Retinal pigment epithelial cell (primary cell): ENCODE measurements around the gene ARPIN.
"Not testable (repeated sequence)": the region's sequence is repeated elsewhere in the genome, so short reads cannot be mapped to it uniquely, and the experiment has no call there.

Source experiments
- DNase-seq: peaks from one replicate; pipeline ENCODE4 v3.0.0-alpha.2; 2010; ENCODE audit warnings: low read depth
- H3K4me3 ChIP-seq: 2 replicates; pipeline ENCODE4 v1.5.1; 2011; ENCODE audit warnings: mild to moderate bottlenecking, low read length, control low read depth, moderate library complexity
- TF ChIP-seq, protein P1 (sequence below): conservative IDR thresholded peaks from 2 replicates; pipeline ENCODE4 v1.5.1; 2011; ENCODE audit warnings: low read depth, low read length, control low read depth, inconsistent platforms

The ARPIN gene

DNA sequence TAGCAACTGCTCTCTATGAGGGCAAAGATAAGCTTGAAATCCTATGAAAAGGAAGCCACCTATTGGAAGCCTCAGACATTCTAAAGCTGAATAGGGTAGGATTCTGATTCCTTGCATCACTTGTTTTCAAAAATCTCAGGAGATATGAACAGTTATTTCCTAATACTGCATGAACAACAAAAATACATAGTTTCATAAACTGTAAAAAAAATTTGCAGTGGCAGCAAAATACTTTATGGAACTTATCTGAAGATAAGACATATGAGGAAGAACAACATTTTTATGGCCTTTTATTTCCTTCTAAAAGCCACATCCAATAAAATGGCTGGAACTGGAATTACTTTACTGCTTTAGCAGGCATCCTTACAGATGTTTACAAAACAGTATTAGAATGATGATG, 48.8 kb downstream of the ARPIN start:
- H3K4me3 ChIP-seq, result no peak overlapping the region
- TF ChIP-seq, protein P1, sequence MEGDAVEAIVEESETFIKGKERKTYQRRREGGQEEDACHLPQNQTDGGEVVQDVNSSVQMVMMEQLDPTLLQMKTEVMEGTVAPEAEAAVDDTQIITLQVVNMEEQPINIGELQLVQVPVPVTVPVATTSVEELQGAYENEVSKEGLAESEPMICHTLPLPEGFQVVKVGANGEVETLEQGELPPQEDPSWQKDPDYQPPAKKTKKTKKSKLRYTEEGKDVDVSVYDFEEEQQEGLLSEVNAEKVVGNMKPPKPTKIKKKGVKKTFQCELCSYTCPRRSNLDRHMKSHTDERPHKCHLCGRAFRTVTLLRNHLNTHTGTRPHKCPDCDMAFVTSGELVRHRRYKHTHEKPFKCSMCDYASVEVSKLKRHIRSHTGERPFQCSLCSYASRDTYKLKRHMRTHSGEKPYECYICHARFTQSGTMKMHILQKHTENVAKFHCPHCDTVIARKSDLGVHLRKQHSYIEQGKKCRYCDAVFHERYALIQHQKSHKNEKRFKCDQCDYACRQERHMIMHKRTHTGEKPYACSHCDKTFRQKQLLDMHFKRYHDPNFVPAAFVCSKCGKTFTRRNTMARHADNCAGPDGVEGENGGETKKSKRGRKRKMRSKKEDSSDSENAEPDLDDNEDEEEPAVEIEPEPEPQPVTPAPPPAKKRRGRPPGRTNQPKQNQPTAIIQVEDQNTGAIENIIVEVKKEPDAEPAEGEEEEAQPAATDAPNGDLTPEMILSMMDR, result no peak
- no peak for DNase-seq

DNA sequence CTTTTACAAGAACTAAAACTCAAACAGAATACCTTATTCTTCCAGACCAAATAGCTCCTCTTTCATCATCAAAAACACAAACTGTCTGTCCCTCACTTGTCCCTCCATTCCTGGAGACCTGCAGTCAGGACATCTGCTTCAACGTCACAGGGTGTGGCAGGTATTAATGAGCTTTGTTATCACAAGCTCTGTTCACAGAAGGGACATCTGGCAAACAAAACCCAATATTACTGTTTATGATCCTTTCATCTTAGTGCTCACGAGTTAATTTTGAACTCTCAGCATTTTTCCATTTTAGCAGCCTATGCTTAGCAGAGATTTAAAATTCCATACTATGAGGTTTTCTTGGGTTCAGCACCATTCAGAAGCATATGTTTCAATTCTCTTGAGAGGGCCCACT, 51.9 kb downstream of the ARPIN start:
- no peak overlapping the region for H3K4me3 ChIP-seq
- DNase-seq, result no peak
- TF ChIP-seq, protein P1, result no peak

DNA sequence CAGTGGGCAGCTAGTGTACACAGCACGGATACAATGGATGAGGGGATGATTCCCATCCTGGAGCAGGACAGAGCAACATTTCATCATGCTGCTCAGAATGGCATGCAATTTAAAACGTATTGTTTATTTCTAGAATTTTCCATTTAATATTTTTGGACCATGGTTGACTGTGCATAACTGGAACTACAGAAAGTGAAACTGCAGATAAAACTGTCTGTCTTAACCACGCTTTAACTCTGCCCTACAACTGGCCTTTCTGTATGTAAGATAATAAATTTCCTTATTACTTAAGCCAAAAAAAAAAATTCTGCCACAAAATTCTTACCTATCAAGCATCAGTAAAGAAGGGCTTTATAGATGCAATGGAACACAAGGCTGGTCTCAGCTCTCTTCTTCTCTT, 52.3 kb downstream of the ARPIN start:
- DNase-seq, result no peak
- TF ChIP-seq, protein P1, result no peak

DNA sequence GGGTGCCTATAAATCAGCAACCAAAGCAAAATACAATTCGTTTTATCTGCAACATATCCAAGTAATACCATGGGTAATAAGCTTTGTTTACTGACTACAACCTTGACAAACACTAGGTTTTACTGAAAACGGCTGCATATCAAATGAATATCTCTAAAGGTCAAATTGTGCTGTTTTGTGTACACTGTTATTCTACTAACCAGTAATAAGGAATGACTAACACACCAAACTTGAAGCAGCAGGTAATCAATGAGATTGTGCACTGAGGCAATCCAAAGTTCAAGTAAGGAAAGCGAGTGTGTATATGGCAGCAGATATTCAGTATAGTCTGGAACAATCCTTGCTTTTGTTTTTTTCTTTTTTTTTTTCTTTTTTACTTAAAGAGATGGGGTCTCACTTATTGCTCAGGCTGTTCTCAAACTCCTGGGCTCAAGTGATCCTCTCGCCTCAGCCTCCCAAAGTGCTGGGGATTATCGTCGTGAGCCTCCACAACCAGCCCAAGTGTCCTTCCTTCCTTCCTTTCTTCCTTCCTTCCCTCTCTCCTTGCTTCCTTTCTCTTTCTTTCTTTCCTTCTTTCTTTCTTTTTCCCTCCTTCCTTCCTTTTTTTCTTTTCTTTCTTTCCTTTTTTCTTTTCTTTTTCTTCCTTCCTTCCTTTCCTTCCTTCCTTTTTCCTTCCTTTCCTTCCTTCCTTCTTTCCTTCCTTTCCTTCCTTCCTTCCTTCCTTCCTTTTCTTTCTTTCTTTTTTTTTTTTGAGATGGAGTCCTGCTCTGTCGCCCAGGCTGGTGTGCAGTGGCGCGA, 53.9 kb downstream of the ARPIN start:
- TF ChIP-seq, protein P1, result no peak
- DNase-seq, result no peak
- no peak overlapping the region for H3K4me3 ChIP-seq

More for the DNA sequence above, 52.3 kb downstream of the ARPIN start:
- no peak overlapping the region for H3K4me3 ChIP-seq

DNA sequence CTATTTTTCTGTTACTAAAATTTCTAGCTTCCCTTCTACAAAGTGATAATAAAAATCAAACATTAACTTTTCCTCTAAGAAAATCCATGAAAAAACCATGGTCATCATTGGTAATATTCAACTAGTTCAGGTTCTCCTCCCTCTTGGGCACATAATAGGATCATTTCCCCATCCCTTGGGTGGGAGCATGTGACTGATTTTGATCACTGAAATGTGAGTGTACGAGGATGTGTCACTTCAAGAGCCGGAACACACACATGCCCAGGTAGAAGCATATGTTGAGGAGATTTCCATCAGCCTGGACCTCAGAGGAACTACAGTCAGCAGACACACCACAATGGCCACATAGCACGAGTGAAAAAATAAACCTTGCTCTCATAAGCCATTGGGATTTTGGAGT, 55.1 kb downstream of the ARPIN start:
- no peak for DNase-seq
- TF ChIP-seq, protein P1, result no peak
- no peak overlapping the region for H3K4me3 ChIP-seq

DNA sequence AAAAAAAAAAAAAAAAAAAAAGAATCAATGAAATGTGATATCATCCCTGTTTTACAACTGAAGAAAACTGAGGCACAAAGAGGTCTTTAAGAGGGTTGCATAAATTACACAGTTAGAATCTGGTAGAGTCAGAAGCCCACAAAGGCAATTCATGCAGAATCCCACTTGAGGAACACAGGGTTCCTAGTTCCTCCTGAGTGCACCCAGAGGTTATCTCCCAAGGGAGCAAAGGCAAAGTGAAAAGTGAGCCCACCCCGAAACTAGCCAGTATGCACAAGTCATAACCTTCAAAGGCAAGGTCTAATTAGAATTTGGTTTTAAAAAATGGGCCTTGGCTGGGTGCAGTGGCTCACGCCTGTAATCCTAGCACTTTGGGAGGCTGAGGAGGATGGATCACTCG, 56.8 kb downstream of the ARPIN start:
- TF ChIP-seq, protein P1, result no peak
- no peak overlapping the region for H3K4me3 ChIP-seq
- DNase-seq, result no peak

DNA sequence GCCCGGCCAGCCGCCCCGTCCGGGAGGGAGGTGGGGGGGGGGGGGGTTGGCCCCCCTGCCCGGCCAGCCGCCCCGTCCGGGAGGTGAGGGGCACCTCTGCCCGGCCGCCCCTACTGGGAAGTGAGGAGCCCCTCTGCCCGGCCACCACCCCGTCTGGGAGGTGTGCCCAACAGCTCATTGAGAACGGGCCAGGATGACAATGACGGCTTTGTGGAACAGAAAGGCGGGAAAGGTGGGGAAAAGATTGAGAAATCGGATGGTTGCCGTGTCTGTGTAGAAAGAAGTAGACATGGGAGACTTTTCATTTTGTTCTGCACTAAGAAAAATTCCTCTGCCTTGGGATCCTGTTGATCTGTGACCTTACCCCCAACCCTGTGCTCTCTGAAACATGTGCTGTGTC, 57.9 kb downstream of the ARPIN start:
- H3K4me3 ChIP-seq, DNase-seq: not testable (repeated sequence)
